ENCODE measurements around the gene SIRPB2.

- TF ChIP-seq CTCF (IDR thresholded peaks at IDR 0.05; ENCODE audit: poor library complexity, severe bottlenecking) (no peak), EP300 (conservative IDR thresholded peaks at IDR 0.05; ENCODE audit: poor library complexity, severe bottlenecking) (no peak)
These were observed 16.2 kb downstream of the SIRPB2 start for GRCh38 chr20:1474817-1475603.
